ENCODE results near the gene GTF3A.

Gene GTF3A

DNA sequence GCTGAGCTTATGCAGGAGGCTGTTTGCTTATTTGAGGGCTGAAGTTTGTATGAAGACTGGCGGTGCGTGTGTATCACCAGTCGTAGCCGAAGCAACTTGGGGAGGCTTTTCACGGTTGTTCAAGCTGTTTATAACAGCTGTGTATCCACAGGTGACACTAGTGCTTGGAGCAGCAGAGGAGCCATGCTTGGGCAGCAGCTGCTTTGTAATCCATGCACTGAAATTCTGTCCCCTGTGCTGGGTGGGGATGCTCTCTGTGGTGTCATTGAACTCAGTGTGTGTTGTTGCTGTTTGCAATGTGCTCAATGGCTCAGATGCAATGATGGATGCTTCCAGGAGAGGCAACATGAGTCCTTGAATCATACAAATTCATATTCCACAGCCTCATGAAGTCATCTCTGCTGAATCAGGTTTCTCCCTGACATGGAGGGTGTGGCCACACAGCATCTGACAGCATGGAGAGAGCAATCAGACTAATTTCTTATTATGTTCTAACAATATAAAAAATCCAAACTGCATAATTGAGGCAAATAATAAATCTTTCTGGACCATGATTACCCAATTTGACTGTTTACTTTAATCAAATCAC, 18.8 kb upstream of the GTF3A start:
- no peak for DNase-seq (ENCODE audit: low read depth)

- DNase-seq (ENCODE audit: low read depth): no peak
Measured at GRCh38 chr13:27406178-27406939, 18.1 kb upstream of the GTF3A start.

DNA sequence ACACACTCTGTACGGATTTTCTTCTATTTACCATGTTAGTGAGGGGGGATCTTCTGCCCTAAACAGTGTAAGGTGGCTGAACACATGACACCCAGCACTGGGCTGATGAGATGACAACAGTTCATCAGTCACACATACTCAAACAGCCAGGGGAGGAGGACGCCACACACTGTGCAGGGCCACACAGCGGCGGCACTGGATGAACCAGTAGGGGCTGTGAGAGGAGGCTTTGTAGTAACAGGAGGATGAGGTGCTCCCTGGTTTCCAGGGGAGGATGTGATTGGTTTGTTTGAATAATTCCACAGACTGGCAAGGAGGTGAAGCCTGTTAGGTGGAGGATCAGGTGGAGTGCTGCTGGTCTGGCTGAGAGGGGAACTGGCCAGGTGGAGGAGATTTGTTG, 16.3 kb upstream of the GTF3A start:
- DNase-seq (ENCODE audit: low read depth): no peak

- DNase-seq (ENCODE audit: low read depth): no peak
Measured at GRCh38 chr13:27409013-27409412, 15.4 kb upstream of the GTF3A start.

DNA sequence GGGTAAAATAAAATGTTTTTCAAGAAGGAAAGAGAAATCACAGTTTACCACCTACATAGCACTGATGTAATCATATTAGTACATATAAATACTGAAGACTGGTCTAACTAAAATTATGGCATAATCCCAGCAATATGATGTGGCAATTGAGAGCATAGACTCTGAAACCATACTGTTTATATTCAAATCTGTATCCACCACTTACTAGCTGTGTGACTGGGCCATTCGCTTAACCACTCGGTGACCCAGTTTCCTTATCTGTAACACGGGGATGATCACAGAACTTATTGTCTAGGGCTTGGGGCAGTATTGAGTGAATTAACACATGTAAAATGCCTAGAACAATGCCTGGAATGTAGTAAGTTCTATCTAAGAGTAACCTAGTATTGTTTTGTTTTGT, 13.1 kb upstream of the GTF3A start:
- no peak for DNase-seq (ENCODE audit: low read depth)

- DNase-seq (ENCODE audit: low read depth): no peak
Measured at GRCh38 chr13:27415116-27415515, 9.3 kb upstream of the GTF3A start.

- DNase-seq (ENCODE audit: low read depth): no peak
Measured at GRCh38 chr13:27419328-27419727, 5.1 kb upstream of the GTF3A start.

DNA sequence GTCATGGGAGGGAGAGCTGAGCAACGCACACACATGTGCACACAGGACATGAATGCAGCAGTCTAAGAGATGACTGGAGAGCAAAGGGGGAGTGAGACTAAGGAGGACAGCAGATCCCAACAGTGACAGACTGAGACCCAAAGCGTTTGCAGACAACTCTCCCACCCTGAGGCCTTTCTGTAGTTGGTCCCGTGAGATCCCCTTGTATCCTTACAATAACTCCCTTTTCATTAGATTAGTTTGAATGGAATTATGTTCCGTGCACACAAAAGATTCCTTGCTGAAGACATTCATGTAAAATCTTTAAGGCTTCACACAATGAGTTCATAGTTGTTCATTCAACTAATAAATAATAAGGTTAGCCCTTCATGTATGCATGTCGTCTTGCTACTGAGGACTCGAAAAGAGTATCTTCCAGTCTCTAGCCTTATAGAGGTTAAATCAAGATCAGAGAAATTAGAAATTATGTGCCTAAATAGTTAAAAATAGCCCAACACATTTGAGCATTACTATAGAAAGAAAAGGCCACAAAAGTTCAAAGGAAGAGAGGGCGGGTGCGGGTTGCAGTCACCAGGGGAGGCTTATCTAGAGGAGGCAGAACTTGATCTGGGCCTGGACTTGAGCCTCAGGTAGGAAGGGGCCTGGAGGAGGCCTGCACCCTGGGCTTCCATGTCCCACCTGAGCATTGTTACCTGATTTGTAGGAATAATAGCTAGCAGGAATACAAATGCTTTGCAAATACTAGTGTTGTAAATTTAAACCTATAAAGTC, 3.1 kb upstream of the GTF3A start:
- no peak for DNase-seq (ENCODE audit: low read depth)

DNA sequence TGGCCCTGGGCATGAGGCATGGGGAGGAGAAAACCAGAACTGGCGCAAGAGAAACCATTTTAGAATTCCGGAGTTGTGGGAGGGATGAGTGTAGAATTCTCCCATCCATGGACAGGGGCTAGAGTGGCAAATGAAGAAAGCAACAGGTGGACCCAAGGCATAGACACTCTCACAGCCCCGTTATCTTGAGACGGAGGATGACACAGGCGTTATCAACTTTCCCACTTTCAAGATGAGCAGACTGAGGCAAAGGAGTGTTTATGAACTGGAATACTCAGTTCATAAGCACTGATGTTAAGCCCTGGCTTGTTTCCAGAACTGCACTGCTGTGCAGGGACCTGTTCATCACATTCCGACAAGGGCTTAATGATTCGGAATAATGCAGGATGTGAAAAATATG, 1.1 kb upstream of the GTF3A start:
- no peak for DNase-seq (ENCODE audit: low read depth)

DNA sequence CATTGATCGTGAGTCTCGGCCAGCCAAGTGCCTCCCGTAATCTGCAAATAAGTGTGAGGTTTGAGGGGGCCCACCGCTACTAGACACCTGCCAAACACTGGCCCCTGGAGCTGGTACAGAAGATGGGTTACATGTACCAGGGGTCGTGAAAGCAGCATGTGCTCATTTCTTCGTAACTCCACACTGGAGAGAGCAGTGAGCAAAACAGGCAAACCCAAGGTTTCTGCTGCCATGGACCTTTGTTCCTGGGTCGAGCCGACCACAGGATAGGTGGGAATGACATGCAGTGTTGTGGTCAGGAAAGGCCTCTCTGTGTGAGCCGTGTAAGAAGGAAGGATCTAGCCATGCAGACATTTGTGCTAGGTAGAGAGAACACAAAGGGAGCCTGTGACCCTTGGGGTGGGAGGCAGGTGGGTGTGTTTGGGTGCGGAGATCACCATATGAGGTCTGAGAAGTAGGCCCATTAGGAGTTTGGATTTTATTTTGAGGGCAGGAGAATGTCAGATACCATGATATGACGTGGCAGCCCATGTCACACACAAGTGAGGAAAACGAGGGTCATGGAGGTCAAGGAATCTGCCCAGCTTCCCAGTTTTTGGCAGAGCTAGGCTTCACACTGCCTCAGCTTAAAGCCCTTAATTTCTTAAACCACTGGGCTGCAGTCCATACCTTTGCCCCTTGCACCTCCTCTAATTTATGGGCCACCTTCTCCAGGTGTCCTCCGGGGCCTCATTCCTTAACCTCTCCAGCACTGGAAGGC, 919 bp downstream of the GTF3A start:
- DNase-seq (ENCODE audit: low read depth): no peak

- peak; percentile 59 for DNase-seq (ENCODE audit: low read depth)
Measured at GRCh38 chr13:27425918-27426630, 1.7 kb downstream of the GTF3A start.

GRCh38 chr13:27427641-27428040, 3.2 kb downstream of the GTF3A start:
- no peak for DNase-seq (ENCODE audit: low read depth)

GRCh38 chr13:27428160-27428559, 3.7 kb downstream of the GTF3A start:
- DNase-seq (ENCODE audit: low read depth): no peak

GRCh38 chr13:27432180-27432579, 7.8 kb downstream of the GTF3A start:
- DNase-seq (ENCODE audit: low read depth): no peak

DNA sequence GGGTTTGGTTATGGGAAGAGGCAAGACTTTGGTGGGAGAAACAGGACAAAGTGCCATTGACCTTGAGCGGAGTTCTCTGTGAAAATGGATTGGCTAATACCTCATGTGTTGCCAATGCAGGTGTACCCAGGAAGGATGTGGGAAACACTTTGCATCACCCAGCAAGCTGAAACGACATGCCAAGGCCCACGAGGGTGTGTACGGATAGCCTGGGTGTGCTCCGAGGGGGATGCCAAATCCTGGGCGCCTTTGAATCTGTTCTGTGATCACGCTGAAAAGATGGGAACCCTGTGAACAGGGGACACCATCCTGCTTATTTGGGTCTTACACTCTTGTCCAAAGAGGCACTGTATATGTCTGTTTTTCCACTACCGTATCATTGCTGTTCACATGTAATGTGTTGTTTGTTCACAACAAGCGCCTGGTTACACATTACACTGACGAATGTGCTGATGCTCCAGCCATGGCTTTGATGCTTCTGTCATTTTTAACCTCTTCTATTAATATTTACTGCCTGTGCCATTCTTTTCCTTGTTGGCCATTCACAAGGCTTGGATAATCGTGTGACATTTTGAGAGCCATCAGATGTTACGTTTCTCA, 8.3 kb downstream of the GTF3A start:
- DNase-seq (ENCODE audit: low read depth): no peak

DNA sequence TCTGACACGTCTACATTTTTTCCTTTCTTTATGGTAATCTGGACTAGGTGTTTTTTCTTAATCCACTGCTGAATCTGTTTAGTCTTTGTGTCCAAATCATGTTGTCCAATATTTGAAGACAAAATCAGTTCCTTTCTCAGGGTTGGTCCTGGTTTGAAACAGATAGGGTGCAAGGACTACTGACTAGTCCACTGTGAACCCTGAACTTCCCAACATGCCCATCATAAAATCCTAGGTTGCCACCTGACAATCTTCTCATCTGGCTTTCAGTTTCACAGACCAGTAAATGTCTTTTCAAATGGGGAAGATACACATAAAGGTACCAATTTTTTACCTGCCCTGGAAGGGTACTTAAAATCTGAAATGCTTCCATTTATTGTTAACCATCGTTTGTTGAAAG, 12.7 kb downstream of the GTF3A start:
- no peak for DNase-seq (ENCODE audit: low read depth)

GRCh38 chr13:27440408-27440807, 16.0 kb downstream of the GTF3A start:
- DNase-seq (ENCODE audit: low read depth): no peak

DNA sequence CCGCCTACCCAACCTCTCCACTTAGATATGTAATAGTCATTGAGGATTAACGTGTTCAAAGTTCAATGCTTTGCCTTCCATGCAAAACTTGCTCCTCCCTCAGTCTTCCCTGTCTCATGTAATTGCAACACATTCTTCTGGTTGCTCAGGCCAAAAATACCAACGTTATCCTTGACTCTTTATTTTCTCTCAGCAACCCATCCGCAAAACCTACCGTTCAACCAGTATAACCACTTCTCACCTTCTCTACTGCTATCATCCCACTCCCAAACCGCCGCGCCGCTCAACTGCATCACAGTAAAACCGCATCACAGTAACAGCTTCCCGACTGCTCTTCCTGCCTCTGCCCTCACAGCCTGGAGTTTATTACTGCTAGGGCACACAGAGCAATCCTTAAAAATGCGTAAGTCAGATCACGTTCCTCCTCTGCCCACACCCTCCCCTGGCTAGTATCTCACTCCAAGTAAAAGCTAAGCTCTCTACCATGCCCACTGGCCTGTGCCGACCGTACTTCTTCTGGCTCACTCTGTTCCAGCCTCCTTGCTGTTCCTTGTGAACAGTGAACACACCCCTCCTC, 17.7 kb downstream of the GTF3A start:
- no peak for DNase-seq (ENCODE audit: low read depth)

DNA sequence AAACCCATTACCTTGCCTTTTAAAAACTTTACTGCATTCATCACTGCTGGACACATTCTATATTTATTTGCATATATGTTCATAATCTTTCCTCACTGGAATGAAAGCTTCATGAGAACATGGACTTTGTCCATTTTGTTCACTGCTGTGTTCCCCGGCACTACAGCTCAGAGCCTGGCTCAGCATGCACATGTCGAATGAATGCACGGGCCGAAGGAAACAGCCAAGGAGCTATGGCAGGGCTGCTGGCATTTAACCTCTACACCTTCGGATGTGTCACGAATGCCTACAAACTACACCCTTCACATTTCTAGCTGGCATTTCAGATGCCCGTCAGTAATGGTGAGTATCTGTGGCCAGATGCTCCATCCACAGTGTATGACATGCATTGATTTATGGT, 18.4 kb downstream of the GTF3A start:
- DNase-seq (ENCODE audit: low read depth): no peak

DNA sequence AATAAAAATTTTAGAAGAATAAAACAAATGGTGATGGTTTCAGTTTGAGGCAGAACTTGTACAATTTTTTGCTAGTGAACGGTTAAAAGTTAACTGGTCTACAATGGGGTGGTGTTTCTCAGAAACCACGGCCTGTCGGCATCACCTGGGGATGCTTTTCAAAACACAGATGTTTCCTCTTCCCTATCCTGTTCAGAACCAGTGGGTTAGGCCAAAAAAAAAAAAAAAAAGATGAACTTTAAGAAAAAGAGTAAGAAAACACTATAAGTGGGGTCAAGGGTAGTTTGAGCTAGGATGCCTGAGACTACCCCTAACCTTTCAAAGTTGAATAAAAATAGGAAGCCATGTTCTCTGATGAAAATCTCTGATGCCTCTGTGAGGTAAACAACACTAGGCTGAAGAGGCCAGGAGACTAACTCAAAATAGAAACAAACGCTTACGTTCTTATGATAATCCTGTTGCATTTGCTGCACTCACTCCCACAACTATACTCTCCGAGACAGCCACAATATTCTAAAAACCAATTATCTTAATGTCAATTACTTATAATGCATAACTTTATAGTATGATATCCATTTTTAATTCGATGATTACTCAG, 22.7 kb downstream of the GTF3A start:
- DNase-seq (ENCODE audit: low read depth): no peak

DNA sequence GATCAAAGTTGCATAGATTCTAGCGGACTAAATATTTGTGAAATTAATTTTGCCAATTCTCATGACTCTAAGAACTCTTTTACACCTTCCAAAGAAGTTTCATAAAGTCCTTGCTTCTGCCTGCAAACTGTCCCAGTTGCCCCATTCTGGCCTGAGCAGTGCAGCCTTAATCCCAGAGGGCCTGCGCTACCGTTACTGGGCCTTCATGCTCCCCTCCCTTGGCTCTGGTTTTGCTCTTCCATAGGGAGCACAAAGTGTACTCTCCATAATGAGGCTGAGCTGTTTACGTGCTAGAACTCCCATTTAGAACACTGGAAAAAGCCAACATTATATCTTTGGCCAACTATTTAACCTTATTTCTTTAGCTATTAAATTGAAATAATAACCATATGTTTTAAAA, 23.9 kb downstream of the GTF3A start:
- no peak for DNase-seq (ENCODE audit: low read depth)

Measured in activated T-cell treated with anti-CD3 and anti-CD28 coated beads for 48 hours (primary cell).